Activated T-cell treated with anti-CD3 and anti-CD28 coated beads for 24 hours (primary cell): ENCODE data around the gene DBNL.

Experiments
- DNase-seq: peaks from one replicate; pipeline ENCODE4 v3.0.0-alpha.2; 2020; ENCODE audit warnings: low read depth

Gene DBNL

DNA sequence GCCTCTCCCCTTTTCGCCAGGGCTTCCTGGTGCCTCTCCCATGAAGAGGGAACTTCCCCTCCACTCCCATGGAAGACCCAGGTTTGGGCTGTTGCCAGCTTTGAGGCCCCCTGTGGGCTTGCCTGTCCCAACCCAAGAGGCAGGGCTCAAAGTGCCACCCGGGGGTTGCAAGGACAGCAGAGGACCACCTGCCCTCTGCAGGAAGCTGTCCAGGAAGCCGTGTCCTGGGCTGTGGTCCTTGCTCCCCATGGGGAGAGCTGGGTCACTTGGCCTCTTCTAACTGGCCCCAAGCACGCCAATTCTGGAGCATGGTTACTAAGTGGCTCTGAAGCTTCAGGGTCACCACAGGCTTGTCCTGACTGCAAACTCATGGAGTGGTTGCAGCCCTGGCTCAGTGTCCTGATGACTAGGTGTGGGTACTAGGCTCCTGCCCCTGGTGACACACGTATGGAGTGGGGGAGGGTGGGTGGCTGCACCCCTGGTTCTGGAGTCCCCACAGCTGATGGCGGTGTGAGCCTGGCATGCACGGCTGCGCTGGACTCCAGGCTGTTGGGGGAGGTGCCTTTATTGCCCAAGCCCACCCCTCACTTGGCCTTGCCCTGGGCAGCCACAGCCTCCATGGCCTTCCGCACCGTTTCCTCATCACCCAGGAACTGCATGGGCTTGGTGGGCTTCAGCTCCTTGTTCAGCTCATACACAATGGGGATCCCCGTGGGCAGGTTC, 17.8 kb downstream of the DBNL start:
- DNase-seq, result no peak

DNA sequence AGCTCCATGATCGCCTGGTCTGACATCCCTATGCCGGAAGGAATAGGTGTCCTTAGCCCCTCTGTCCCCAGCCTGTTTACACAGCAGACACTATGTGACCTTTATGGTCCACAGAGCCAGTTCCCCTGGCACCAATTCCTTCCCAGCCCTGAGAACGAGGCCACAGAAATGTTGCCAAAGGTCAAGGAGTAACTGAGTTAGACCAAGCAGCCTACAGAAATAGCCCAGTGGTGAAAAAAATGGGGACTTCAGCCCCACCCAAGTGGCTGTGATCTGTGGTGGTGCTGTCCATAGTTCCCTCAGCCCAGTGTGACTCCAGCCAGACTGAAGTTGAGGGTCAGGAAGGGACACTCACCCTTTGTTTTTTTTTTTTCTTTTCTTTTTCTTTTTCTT, 18.4 kb downstream of the DBNL start:
- DNase-seq, result no peak

DNA sequence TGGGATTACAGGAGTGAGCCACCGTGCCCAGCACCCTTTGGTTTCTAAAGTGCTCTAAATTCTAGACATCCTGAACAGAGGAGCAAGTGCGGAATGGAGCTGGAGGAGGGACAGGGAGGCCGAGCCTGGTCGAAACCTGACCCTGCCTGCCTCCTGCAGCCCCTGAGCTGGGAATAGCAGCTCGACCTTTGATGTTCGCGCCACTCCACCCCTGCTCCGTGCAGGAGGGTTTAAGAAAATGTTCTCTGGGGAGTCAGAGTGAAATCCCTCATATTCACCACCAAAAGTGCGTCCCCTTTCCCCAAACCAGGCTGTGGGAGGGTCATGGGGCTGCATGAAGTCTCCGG, 19.0 kb downstream of the DBNL start:
- no peak for DNase-seq

DNA sequence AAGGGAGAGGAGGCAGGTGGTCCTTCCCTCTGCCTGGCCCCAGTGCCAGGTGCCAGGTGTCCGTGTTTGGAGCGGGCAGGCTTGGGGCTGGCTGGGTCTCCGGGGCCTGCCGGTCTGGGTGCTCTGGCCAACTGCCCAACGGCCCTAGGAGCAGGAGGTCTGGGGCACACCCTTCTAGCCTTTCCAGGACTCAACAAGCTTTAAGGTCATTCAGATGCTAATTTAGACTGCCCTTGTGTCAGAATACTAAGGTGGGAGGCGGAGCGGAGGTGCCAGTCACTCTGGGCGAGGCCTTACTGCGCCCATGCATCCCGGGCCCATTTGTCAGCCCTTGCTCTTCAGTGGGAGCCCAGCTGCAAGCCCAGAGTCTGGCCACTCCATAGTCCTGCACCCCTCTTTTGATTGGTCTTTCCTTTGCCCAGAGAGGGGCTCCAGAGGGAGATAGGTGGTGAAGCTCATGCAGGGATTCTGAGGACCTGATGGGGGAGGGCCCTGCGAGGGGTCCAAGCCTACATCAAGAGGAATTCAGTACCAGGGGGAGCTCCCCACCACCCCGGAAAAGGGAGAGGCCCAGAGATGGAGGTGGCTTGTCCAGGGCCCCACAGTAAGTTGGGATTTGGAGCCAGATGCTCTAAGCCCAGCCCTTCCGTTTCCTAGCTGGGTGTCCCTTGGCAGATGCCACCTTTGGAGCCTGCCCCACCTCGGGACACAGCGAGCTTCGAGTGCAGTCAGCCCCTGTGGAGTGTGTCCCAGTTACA, 19.6 kb downstream of the DBNL start:
- DNase-seq, result no peak

DNA sequence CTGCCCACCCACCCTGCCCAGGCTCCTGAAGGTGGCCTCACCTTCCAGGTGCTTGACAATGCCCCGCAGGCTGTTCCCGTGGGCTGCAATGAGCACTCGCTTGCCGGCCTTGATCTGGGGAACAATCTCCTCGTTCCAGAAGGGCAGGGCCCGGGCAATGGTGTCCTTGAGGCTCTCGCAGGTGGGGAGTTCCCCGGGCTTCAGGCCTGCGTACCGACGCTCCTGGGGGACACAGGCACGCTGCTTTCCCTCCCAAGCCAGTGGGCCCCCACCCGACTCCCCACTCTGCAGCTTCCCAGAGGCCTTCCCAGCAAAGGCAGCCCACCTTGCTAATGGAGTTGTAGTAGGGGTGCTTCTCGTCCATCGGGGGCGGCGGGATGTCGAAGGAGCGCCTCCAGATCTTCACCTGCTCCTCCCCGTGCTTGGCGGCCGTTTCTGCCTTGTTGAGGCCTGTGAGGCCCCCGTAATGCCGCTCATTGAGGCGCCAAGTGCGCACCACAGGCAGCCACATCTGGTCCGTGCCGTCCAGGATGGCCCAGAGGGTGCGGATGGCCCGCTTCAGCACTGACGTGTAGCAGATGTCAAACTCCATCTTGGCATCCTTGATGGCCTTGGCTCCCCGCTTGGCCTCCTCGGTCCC, 20.4 kb downstream of the DBNL start:
- no peak for DNase-seq

DNA sequence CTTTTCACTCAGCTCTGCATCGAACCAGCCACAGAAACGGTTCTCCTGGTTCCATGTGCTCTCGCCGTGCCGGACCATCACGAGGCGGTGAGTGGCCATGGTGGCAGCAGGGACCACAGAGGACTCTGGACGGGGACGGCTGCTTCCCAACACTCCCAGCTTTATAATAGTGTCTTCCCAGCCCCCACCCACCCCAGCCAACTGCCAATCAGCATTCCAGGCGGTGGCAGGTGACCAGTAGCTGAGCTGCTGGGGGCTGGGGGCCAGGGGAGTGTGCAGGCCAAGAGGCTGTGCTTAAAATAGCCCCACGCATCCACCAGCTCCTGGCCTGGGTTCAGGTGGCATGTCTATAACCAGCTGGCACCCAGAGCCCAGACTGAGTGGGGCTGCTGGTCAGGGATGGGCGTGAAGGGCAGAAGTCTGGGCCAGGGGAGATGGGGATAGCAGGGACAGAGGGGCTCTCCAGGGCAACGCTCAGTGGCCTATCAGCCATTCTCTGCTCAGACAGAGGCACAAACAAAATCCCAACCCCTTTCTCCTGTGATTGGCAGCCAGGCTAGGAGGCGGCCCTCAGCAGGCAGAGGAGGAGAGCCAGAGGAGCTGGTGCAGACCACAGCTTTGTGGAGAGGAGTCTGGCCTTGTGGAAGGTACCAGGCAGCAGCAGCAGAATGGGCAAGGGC, 21.1 kb downstream of the DBNL start, which contains the start of gene PGAM2:
TSS of gene PGAM2 (minus strand) at position 137 of the 680 bp plus-strand sequence. CDS start at position 99, 38 bp downstream.
- no peak for DNase-seq

DNA sequence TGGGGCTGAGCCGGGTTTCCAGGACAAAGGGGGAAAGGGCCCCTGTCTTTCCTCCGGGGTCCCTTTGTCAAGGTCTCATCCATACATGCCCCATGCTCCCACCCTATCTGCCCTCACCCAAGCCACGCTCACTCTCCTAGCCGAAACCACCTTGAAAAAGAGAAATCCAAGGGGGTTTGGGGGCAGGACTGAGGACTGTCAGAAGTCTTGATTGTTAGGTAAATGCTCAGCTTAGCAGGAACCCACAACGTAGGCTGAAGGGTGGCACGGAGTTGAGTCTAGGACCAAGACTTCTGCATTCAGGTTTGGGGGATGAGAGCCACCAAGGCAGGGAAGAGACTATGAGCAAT, 21.6 kb downstream of the DBNL start:
- no peak for DNase-seq

DNA sequence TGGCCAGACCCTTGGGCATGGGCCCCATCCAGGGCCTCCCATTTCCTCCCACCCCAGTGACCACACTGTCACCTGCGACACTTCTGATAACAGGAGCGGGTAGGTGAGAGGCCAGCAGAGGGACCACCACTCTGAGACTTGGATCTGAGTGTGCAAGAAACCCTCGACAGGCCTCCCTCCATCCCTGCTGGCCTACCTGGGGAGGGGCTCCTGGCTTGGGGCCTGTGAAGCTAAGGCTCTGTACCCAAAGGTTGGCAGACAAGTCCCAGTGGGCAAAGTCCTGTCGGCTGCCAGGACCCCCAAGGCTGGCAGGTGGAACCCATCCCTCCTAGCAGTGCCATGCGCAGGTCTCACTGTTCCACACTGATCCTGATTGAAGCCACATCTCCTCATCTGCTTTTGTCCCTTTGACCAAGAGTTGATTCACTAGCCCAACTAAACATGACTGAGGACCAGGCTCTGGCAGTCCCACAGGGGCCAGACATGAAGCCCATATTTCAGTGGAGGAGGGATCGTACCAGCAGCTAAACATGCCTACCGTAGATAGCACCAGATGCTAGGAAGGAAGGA, 22.1 kb downstream of the DBNL start:
- no peak for DNase-seq

DNA sequence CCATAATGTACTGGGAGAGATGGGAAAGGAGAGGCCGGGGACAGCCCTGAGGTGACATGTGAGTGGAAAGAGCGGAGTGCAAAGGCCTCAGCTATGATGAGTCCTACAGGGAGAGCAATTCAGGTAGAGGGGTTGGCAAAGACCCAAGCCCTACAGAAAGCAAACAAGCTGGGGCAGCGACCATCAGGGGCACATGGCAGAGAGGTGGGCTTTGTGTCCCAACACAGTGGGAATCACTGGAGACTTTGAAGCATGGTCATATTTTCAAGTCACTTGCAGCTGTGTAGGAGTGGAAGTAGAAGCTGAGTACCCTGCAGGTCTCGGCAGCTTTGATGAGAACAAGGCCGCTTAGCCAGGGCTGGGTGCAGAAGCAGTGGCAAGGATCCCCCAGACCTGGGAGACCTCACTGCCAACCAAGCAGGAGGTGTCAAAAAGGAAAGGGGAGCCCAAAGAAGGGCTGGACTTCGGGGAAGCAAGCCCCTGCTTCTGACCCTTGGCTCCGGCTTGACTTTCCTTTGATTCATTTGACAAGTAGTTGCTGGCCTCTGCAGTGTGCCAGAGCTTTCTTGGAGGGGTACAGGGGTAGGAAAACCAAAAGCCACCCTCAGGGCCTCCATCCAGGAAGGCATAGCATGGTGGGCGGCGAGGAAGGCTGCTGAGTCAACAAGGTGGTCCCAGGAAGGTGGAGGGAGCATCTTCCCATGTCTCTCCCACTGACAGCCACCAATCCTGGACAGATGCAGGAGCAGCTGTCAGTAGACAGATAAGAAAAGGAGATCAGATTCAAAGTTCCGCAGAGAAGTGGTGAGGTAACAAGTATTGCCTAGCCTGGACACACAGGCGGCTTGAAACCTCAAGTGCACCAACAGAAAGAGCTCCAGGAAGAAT, 22.8 kb downstream of the DBNL start:
- no peak for DNase-seq

DNA sequence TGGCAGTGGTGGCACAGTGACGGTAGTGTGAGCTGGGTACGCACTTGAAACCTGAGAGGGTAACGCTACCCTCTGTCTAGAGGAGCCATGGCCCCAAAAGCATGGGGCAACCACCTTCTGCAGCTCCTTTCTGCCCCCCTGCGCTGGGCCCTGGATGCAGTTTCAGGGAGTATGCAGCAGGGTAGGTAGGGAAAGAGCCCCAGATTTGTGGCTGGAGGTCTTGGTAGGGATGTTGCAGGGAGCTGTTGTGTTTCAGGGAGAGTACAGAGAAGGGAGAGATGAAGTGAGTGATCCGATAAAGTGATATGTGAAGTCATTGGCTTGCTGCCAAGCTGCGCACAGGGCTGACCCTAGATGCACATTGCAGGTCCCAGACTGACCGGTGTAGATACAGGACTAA, 23.6 kb downstream of the DBNL start:
- DNase-seq, result no peak

DNA sequence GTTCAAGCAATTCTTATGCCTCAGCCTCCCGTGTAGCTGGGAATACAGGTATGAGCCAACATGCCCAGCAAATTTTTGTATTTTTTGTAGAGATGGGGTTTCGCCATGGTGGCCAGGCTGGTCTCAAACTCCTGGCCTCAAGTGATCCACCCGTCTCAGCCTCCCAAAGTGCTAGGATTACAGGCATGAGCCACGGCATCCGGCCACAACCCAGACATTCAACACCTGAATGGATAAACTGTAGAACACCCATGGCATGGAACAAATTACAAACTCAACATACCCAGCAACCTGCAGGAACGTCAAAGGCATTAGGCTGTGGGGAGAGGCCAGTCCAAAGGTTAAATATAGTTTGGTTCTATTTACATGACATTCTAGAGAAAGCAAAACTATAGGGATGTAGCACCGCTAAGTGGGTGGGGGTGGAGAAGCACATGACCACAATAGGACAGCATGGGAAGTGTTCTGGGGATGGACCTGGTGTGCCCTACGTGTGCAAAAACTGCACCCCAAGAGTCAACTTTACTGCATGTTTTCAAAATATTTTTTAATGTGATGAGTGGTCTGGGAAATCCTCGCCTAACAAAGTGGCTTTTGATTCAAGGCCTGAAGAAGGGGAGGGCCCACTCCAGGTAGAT, 27.3 kb downstream of the DBNL start:
- no peak for DNase-seq

DNA sequence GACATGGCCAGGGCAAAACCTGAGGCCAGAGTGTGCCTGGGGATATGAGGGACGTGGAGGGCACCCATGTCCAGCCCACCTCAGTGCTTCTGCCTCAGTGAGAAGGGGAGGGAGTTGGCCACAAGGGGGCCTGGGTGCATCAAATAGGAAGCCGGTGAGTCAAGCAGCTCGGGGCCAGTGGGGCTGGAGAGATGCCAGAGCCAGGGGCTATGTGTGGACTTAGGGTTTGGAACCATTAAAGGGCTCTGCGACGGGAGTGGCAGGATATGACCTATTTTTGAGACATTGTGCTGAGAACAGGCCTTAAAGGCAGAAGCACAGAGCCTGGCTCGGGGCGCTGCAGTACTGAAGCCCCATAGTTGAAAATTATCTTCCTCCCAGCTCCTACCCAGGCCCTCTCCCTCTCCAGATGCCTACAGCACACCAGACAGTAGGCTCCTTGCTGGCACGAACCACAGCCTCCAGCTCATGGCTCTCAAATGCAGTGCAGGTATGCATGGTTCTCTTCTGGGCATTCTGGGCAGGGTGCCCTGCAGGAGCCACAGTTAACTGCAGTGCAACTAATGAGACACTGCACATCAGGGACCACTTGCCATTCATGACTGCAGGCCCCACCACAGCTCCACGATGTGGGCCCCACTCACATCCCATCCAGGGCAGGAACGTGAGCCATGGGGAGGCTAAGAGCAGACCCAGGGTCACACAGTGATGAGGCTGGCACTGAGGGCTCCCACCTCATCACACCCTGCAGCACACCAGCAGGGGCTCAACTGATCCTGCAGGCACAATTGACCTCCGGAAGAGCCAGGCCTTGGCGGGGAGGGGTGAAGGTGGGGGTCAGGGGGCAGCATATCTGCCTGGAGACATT, 28.1 kb downstream of the DBNL start:
- DNase-seq, result no peak

DNA sequence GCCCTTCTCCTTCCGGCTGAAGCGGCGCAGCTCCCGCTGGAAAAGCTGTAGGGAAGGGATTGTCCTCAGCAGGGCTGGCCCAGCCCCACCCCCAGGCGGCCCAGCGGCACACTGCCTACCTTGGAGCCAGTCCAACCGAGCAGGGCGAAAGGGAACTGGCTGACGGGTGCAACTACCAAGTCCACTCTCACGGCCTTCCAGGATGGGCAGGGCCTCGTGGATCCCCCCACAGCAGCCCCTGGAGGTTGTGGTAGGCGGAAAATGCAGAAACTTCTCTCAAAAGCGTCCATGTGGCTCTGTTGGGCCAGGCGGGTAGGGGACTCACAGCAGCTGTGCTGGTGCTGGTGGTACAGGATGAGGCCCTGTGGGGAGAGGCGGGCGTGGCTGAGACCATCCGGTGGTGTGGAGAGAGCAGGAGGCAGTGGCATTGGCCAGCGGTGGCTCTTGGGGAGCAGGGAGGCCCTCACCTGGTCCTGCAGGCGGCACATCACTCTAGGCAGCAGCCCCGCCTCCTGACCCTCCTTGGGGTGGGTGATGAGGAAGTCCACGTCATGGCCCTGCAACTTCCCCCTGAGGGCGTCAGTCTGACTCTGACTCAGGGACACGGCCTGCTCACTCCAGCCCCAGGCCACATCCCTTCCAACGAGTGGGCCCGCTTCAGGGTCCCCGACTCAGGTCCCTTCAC, 29.3 kb downstream of the DBNL start:
- no peak for DNase-seq

DNA sequence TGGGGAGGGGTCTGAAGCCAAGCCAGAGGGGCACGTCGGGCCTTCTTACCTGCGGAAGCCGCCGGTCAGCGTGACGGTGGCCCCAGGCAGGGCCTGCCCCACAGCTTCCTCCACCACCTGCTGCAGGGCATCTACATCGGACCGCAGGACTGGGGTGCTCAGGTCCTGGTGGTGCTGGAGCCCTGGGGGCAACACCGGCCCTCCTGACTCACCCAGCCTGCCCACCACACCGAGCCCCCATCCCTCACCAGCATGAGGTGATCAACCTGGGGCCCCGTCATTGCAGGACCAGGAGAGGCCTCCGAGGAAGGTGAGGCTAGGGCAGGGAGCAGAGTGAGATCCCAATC, 29.8 kb downstream of the DBNL start:
- no peak for DNase-seq

DNA sequence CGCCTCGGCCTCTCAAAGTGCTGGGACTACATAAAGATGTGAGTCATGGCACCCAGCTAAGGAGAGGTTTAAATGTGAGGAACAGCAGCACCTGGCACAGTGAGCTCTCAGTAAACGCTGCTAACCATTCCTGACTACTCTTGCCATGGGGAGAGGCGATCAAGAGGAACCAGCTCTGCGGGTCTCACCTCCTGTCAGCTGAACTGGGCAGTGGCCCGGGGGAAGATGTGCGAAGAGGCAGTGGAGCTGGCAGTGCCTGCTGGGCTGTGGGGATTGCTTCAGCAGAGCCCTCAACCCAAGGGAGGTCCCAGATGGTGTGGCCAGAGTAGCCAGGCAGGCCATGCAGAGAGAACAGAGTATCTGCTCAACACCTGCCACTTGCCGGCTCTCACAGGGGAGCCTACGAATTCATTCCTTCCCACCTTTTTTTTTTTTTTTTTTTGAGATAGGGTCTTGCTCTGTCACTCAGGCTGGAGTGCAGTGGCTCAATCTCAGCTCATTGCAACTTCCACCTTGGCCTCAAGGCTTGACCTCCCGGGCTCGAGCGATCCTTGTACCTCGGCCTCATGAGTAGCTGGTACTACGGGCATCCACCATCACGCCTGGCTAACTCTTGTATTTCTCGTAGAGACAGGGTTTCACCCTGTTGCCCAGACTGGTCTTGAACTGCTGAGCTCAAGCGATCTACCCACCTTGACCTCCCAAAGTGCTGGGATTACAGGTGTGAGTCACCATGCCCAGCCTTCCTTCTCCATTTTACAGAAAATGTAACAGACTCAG, 31.0 kb downstream of the DBNL start:
- no peak for DNase-seq

DNA sequence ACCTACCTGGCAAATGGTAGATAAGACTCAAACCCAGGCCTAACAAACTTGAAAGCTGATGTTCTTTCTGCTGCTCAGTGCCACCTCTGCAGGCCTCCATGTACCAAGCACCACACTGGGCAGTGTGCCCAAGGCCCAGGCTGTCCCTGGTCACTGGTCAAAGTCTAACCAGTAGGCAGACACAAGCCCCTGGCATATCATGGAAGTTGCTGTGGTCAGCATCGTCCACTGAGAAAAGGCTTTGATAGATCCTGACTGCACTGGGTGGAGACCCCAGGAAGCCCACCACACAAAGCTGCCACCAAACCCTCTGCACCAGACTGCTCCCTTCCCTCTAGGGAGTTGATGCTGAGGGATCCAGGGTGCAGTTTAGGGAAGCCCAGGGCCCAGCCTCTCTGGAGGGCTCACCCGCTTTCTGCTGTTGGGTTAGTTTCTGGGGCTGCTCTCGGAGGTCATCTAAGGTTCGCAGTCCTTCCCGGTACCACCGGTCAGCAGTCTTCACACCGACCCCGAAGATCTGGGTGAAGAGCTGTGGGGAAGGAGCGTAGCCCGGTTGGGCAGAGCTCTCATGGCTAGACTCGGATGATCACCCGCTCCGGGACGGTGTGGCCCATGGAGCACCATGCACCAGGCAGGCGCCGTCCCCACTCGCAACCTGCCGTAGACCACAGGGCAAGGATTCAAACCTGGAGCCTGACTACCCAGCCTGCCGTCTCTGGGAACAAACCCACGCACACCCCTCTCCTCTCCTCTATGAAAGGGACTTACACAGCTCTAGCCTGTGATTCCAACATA, 31.8 kb downstream of the DBNL start:
- no peak for DNase-seq

DNA sequence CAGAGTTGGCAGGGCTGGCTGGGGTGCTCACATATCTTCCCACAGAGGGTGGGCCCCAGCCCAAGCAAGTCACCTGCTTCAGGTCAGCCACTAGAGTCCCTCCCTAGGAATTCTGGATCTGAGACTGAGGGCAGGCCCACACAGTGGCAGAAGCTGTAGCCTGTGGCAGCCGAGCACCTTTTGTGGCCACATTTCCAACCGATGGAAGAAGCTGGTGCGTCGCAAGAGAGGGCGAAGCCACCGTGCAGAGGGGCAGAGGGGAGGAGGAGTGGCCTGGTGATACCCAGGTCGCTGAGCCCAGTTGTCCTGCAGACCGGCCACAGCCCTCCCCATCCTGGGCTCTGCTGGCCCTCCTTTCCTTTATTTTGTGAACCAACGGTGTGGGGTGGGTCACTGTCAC, 32.6 kb downstream of the DBNL start:
- DNase-seq, result no peak

DNA sequence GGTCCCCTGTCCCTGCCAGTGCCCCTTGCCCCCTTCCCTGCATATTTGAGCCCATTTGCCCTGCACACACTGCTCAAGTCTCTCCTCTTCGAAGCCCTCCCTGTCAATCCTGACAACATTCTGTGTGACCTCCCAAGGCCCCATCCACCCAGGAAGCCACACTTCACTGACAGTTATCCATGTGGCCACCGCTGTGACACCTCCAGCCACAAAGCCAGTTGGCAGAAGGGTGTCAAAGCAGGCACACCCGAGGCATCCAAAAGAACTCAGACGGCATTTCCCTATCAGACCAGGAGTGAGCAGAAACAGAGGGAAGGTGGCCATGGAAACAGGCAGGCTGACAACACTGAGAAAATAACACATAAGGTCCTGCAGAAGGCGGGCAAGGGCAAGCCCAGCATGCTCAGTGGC, 33.2 kb downstream of the DBNL start:
- DNase-seq, result no peak
